AG04450 (cell line): ENCODE results near the gene FAM185A. TPM values are rescaled to one million over a fixed set of nuclear protein-coding genes. Genes with fewer than 3 reads are reported as not detected.

Source experiments
- CTCF ChIA-PET: fragments of 300-600, 350-600 bp; formaldehyde crosslinking; extraction: SDS; loops from one replicate; lab custom pipeline; 2022; ENCODE audit warnings: antibody characterized with exemption, inconsistent platforms; lab: Charles Lee
- POLR2A ChIA-PET: fragments of 350-600 bp; formaldehyde crosslinking; extraction: SDS; loops from one replicate; lab custom pipeline; 2021; ENCODE audit warnings: antibody characterized with exemption, inconsistent platforms; lab: Yijun Ruan, JAX
- DNase-seq: peaks from one replicate; pipeline ENCODE4 v3.0.0-alpha.2; 2011; ENCODE audit warnings: low read depth, low spot score
- H3K27ac ChIP-seq: one replicate; pipeline ENCODE4 v1.5.1; 2012; ENCODE audit warnings: low read depth, low read length, control low read depth
- H3K27me3 ChIP-seq: one replicate; pipeline ENCODE4 v1.6.0; 2012; ENCODE audit warnings: low read length; ENCODE audit not compliant: control insufficient read depth, insufficient read depth
- H3K4me3 ChIP-seq: 2 replicates; pipeline ENCODE4 v1.5.1; 2011; ENCODE audit warnings: mild to moderate bottlenecking, low read depth, low read length, control low read depth
- H3K9me3 ChIP-seq: 2 replicates; pipeline ENCODE4 v1.5.1; 2012; ENCODE audit warnings: low read length; ENCODE audit not compliant: control insufficient read depth, insufficient read depth
- CTCF ChIP-seq: IDR thresholded peaks from 2 replicates; pipeline ENCODE4 v1.5.1; 2011; ENCODE audit warnings: low read depth, low read length, control low read depth, inconsistent platforms
- polyA plus RNA-seq: library from polyadenylated mRNA; depleted of rRNA; stranded (reverse); fragments of >200 nt; gene quantifications from 2 replicates; pipeline ENCODE4 v1.2.3, GENCODE V29; 2011

The FAM185A gene
- polyA plus RNA-seq, 1 experiment, result 4.0 TPM

DNA sequence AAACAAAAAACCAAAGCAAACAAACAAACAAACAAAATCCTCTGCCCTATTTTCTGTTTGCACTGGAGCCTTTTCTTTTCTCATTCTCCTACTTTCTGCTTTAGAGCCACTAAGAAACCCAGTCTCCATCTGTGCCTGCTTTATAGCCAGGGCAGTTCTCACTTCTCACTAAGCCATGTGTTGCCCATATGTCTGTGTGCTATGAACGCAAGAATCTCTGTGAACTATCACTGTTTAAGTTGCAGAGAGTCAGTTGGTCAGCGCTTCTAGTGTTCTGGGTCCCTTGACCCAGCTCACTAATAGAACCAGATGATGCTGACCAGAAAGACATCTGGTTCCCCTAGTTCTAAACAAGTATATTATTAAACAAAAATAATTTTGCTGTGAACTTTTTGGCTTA lies 81.4 kb downstream of the FAM185A start:
- Histone ChIP-seq H3K4me3 (no peak overlapping the region), H3K27me3 (no peaks in the 10 kb centered on the region), H3K27ac (no peak overlapping the region), H3K9me3 (no peaks in the 10 kb centered on the region)
- no peak for TF ChIP-seq CTCF
- POLR2A ChIA-PET, result no interaction called here
- CTCF ChIA-PET, result no interaction called here
- no peak for DNase-seq

DNA sequence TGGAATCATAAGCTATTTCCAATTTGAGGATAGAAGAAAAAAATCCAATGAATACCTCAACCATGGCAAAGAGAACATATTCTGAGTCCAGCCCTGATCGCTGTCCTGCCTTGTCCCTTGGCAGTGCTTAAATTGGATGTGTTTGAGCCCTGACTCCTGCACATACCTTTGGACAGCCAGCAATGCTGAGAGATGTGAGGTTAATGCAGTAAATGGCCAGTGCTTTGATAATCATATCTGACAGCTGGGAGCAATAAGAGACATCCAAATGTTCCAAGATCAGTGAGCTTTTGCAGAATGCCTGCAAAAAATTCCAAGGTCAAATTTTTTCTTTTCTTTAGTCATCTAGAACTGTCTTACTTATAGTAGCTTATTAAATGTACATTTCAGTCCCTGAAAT lies 83.9 kb downstream of the FAM185A start:
- Histone ChIP-seq H3K27me3 (no peaks in the 10 kb centered on the region), H3K27ac (no peak overlapping the region), H3K9me3 (no peaks in the 10 kb centered on the region), H3K4me3 (no peak overlapping the region)
- ChIA-PET POLR2A (no interaction called here), CTCF (interaction anchor here (0.6 kb wide), 1 partner anchor 84 kb away, joined by 4 read pairs; no protein-coding TSS in a partner anchor)
- TF ChIP-seq CTCF, result no peak
- no peak for DNase-seq

DNA sequence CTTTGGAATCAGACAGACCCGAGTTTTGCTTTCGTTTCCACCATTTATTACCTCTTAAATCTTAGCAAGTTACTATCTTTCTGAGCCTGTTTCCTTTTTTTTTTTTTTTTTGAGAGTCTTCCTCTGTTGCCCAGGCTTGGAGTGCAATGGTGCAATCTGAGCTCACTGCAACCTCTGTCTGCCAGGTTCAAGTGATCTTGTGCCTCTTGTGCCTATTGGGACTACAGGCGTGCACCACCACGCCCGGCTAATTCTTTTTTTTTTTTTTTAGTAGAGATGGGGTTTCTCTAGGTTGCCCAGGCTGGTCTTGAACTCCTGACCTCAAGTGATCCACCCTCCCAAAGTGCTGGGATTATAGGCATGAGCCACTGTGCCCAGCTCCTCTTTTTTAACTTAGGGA lies 84.5 kb downstream of the FAM185A start:
- Histone ChIP-seq H3K4me3 (no peak overlapping the region), H3K27me3 (no peaks in the 10 kb centered on the region), H3K27ac (no peak overlapping the region), H3K9me3 (no peaks in the 10 kb centered on the region)
- ChIA-PET POLR2A (interaction anchor here (0.7 kb wide), 1 partner anchor 242 kb away, joined by 3 read pairs; no protein-coding TSS in a partner anchor), CTCF (no interaction called here)
- DNase-seq, result no peak
- no peak for TF ChIP-seq CTCF

- H3K4me3 ChIP-seq, result no peak overlapping the region
- POLR2A ChIA-PET, result no interaction called here
- CTCF ChIA-PET, result no interaction called here
- no peak for TF ChIP-seq CTCF
- H3K9me3 ChIP-seq, result no peaks in the 10 kb centered on the region
- H3K27ac ChIP-seq, result no peak overlapping the region
- no peaks in the 10 kb centered on the region for H3K27me3 ChIP-seq
- DNase-seq, result no peak
Measured at GRCh38 chr7:102834466-102834865, 85.7 kb downstream of the FAM185A start.

- H3K4me3 ChIP-seq, result no peak overlapping the region
- CTCF ChIA-PET, result no interaction called here
- H3K27me3 ChIP-seq, result no peaks in the 10 kb centered on the region
- no peaks in the 10 kb centered on the region for H3K9me3 ChIP-seq
- POLR2A ChIA-PET, result interaction anchor here (0.7 to 2.1 kb wide), 2 partner anchors 78 to 158 kb away, joined by 5 to 11 read pairs; partner anchors contain the start of gene LRRC17
- DNase-seq, result peak; percentile 38
- TF ChIP-seq CTCF, result no peak
- no peak overlapping the region for H3K27ac ChIP-seq
Measured at GRCh38 chr7:102834999-102835398, 86.2 kb downstream of the FAM185A start.
